Esophagus squamous epithelium (tissue), 4 donors: Measurements from ENCODE around the gene MORC3.

ENCODE experiments used
- POLR2A ChIP-seq, 4 donors: fragments of 450-650 bp; IDR thresholded peaks; one replicate each; pipeline ENCODE4 v1.6.1; 2017; ENCODE audit warnings: antibody characterized with exemption in 4 of 4, mild to moderate bottlenecking in 4 of 4, moderate library complexity in 3 of 4
- TF ChIP-seq, protein P1 (sequence below), 6 experiments: fragments of 450-650 bp in 4 of 6; fragments of 200-600 bp in 2 of 6; sonication (generic) in 2 of 6; IDR thresholded peaks; one replicate each; pipeline ENCODE4 v1.5.1; 2016 to 2019; ENCODE audit warnings: antibody characterized with exemption in 6 of 6, mild to moderate bottlenecking in 4 of 6, moderate library complexity in 4 of 6

- TF ChIP-seq, protein P1, sequence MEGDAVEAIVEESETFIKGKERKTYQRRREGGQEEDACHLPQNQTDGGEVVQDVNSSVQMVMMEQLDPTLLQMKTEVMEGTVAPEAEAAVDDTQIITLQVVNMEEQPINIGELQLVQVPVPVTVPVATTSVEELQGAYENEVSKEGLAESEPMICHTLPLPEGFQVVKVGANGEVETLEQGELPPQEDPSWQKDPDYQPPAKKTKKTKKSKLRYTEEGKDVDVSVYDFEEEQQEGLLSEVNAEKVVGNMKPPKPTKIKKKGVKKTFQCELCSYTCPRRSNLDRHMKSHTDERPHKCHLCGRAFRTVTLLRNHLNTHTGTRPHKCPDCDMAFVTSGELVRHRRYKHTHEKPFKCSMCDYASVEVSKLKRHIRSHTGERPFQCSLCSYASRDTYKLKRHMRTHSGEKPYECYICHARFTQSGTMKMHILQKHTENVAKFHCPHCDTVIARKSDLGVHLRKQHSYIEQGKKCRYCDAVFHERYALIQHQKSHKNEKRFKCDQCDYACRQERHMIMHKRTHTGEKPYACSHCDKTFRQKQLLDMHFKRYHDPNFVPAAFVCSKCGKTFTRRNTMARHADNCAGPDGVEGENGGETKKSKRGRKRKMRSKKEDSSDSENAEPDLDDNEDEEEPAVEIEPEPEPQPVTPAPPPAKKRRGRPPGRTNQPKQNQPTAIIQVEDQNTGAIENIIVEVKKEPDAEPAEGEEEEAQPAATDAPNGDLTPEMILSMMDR (IDR thresholded peaks at IDR 0.05) = no peak
- TF ChIP-seq POLR2A (IDR thresholded peaks at IDR 0.05) = no peak
Measured at GRCh38 chr21:36347962-36348328, 27.9 kb downstream of the MORC3 start.
